SK-N-SH (cell line): ENCODE results near the gene STX5. TPM values are rescaled to one million over a fixed set of nuclear protein-coding genes. Genes with fewer than 3 reads are reported as not detected.

ENCODE experiments used
- CTCF ChIA-PET: fragments of 300-600, 350-600 bp; formaldehyde crosslinking; extraction: SDS; loops from one replicate; lab custom pipeline; 2021; lab: Yijun Ruan, JAX
- POLR2A ChIA-PET: fragments of 350-600 bp; sonication (Branson Sonifier 250); formaldehyde crosslinking; extraction: SDS; loops from one replicate; lab custom pipeline; 2020; ENCODE audit warnings: antibody characterized with exemption, inconsistent platforms; lab: Yijun Ruan, JAX
- DNase-seq: peaks from one replicate; pipeline ENCODE4 v3.0.0; 2012
- H2AFZ ChIP-seq: fragments of 200-600 bp; sonication (generic); 2 replicates; pipeline ENCODE4 v1.8.1; 2016; ENCODE audit warnings: antibody characterized with exemption, mild to moderate bottlenecking, low read depth
- H3F3A ChIP-seq: fragments of 200-600 bp; sonication (generic); replicated peaks from 2 replicates; pipeline ENCODE3; 2016; ENCODE audit warnings: antibody characterized with exemption, mild to moderate bottlenecking; ENCODE audit not compliant: insufficient read depth
- H3K27ac ChIP-seq, 2 experiments: fragments of 200-500 bp in 1 of 2; fragments of 200-600 bp in 1 of 2; sonication (Bioruptor generic) in 1 of 2; sonication (generic), shearing (Covaris generic) in 1 of 2; 2 replicates each; pipeline versions ENCODE4 v1.5.1 to v1.6.1; 2014 to 2016; ENCODE audit warnings: low read depth in 2 of 2, inconsistent platforms in 1 of 2, low read length in 1 of 2, mild to moderate bottlenecking in 1 of 2, mixed read lengths in 1 of 2
- H3K27me3 ChIP-seq: fragments of 200-600 bp; sonication (generic), shearing (Covaris generic); 2 replicates; pipeline ENCODE4 v1.6.1; 2016; ENCODE audit warnings: mixed run types; ENCODE audit not compliant: insufficient read depth
- H3K36me3 ChIP-seq, 2 experiments: fragments of 200-500 bp in 1 of 2; fragments of 200-600 bp in 1 of 2; sonication (Bioruptor generic) in 1 of 2; sonication (generic) in 1 of 2; replicated peaks in 1 of 2; 2 replicates each; pipeline versions ENCODE3 to v1.5.1; 2014 to 2016; ENCODE audit warnings: low read length in 1 of 2, mild to moderate bottlenecking in 1 of 2; ENCODE audit not compliant: insufficient read depth in 2 of 2, control insufficient read depth in 1 of 2
- H3K4me1 ChIP-seq, 2 experiments: fragments of 200-500 bp in 1 of 2; fragments of 200-600 bp in 1 of 2; sonication (Bioruptor generic) in 1 of 2; sonication (generic), shearing (Covaris generic) in 1 of 2; 2 replicates each; pipeline versions ENCODE4 v1.5.1 to v1.6.1; 2014 to 2016; ENCODE audit warnings: low read depth in 1 of 2, low read length in 1 of 2, mixed run types in 1 of 2; ENCODE audit not compliant: insufficient read depth in 2 of 2, control insufficient read depth in 1 of 2
- H3K4me2 ChIP-seq: fragments of 200-600 bp; sonication (generic), shearing (Covaris generic); 2 replicates; pipeline ENCODE4 v1.6.1; 2017; ENCODE audit warnings: mixed run types
- H3K4me3 ChIP-seq, 2 experiments: fragments of 200-500 bp in 1 of 2; fragments of 200-600 bp in 1 of 2; sonication (Bioruptor generic) in 1 of 2; sonication (generic), shearing (Covaris generic) in 1 of 2; 2 replicates each; pipeline versions ENCODE4 v1.5.1 to v1.8.1; 2014 to 2016; ENCODE audit warnings: low read depth in 2 of 2, inconsistent platforms in 1 of 2, low read length in 1 of 2, mild to moderate bottlenecking in 1 of 2, mixed read lengths in 1 of 2, moderate library complexity in 1 of 2
- H3K79me2 ChIP-seq: fragments of 200-600 bp; sonication (generic); 2 replicates; pipeline ENCODE4 v1.8.1; 2017; ENCODE audit warnings: mild to moderate bottlenecking; ENCODE audit not compliant: insufficient read depth
- H3K9ac ChIP-seq: fragments of 200-600 bp; sonication (generic); 2 replicates; pipeline ENCODE4 v1.6.1; 2017; ENCODE audit warnings: mixed run types
- H3K9me2 ChIP-seq: fragments of 200-600 bp; sonication (generic); 2 replicates; pipeline ENCODE4 v1.6.1; 2017; ENCODE audit warnings: mixed run types
- H3K9me3 ChIP-seq: fragments of 200-600 bp; sonication (generic); 2 replicates; pipeline ENCODE4 v1.6.1; 2017; ENCODE audit warnings: mixed run types, mild to moderate bottlenecking, moderate library complexity
- H4K20me1 ChIP-seq: fragments of 200-600 bp; sonication (generic); 2 replicates; pipeline ENCODE4 v1.6.1; 2017; ENCODE audit warnings: mild to moderate bottlenecking, mixed run types; ENCODE audit not compliant: insufficient read depth
- CHD2 ChIP-seq: fragments of 150-350 bp; IDR thresholded peaks from 2 replicates; pipeline ENCODE4 v1.6.1; 2018; ENCODE audit warnings: low read length; ENCODE audit not compliant: partially characterized antibody
- CTCF ChIP-seq: fragments of 200-600 bp; sonication (generic); IDR thresholded peaks from 2 replicates; pipeline ENCODE4 v1.6.1; 2017; ENCODE audit warnings: antibody characterized with exemption, mild to moderate bottlenecking, moderate library complexity
- ELF1 ChIP-seq: IDR thresholded peaks from 2 replicates; pipeline ENCODE4 v1.4.0; 2012
- EP300 ChIP-seq, 2 experiments: IDR thresholded peaks; 2 replicates each; pipeline versions ENCODE4 v1.4.0 to v1.6.1; 2012; ENCODE audit warnings: borderline replicate concordance in 1 of 2, low read depth in 1 of 2, low read length in 1 of 2
- FOXM1 ChIP-seq: IDR thresholded peaks from 2 replicates; pipeline ENCODE4 v1.4.0; 2012; ENCODE audit warnings: low read depth, mild to moderate bottlenecking
- MEF2A ChIP-seq: IDR thresholded peaks from 2 replicates; pipeline ENCODE4 v1.4.0; 2012; ENCODE audit warnings: low read depth, borderline replicate concordance
- MXI1 ChIP-seq: IDR thresholded peaks from 2 replicates; pipeline ENCODE4 v1.6.1; 2012; ENCODE audit warnings: mild to moderate bottlenecking, low read depth, low read length, improper control_type of control experiment
- NFIC ChIP-seq: IDR thresholded peaks from 2 replicates; pipeline ENCODE4 v1.4.0; 2012; ENCODE audit warnings: borderline replicate concordance
- RAD21 ChIP-seq: IDR thresholded peaks from 2 replicates; pipeline ENCODE4 v1.6.1; 2012; ENCODE audit warnings: mild to moderate bottlenecking, low read length
- RFX5 ChIP-seq: IDR thresholded peaks from 2 replicates; pipeline ENCODE4 v1.6.1; 2012; ENCODE audit warnings: mild to moderate bottlenecking, improper control_type of control experiment, low read length
- RXRA ChIP-seq: IDR thresholded peaks from 2 replicates; pipeline ENCODE4 v1.4.0; 2012; ENCODE audit warnings: low read depth, mild to moderate bottlenecking, borderline replicate concordance
- SIN3A ChIP-seq: IDR thresholded peaks from 2 replicates; pipeline ENCODE4 v1.6.1; 2012; ENCODE audit warnings: low read depth, mild to moderate bottlenecking, low read length, moderate library complexity, borderline replicate concordance
- SMC3 ChIP-seq: IDR thresholded peaks from 2 replicates; pipeline ENCODE4 v1.6.1; 2012; ENCODE audit warnings: low read depth, low read length, improper control_type of control experiment
- TCF12 ChIP-seq: IDR thresholded peaks from 2 replicates; pipeline ENCODE4 v1.4.0; 2012
- TEAD4 ChIP-seq: IDR thresholded peaks from 2 replicates; pipeline ENCODE4 v1.4.0; 2012; ENCODE audit warnings: mild to moderate bottlenecking, borderline replicate concordance; ENCODE audit not compliant: insufficient read depth
- USF1 ChIP-seq: IDR thresholded peaks from 2 replicates; pipeline ENCODE4 v1.4.0; 2012; ENCODE audit warnings: low read depth, borderline replicate concordance
- WGBS: methylation state at CpG from one replicate; pipeline ENCODE4 v1.1.6; 2017; ENCODE audit warnings: low lambda C conversion rate; 5-methylcytosine and 5-hydroxymethylcytosine counted together
- polyA plus RNA-seq, 3 experiments: library from polyadenylated mRNA; depleted of rRNA; stranded (reverse); fragments of >200 nt; gene quantifications; 2 replicates each; pipeline ENCODE4 v1.2.3, GENCODE V29; 2012
- TF ChIP-seq, protein P1 (sequence below): IDR thresholded peaks from 2 replicates; pipeline ENCODE4 v1.6.1; 2012; ENCODE audit warnings: mild to moderate bottlenecking, low read depth, low read length, moderate library complexity
- TF ChIP-seq, protein P2 (sequence below): IDR thresholded peaks from 2 replicates; pipeline ENCODE4 v1.4.0; 2012; ENCODE audit warnings: low read depth

Gene STX5
- polyA plus RNA-seq, 1 of the 3 experiments (the other 2 are of a cell fraction), result 24.2 TPM

DNA sequence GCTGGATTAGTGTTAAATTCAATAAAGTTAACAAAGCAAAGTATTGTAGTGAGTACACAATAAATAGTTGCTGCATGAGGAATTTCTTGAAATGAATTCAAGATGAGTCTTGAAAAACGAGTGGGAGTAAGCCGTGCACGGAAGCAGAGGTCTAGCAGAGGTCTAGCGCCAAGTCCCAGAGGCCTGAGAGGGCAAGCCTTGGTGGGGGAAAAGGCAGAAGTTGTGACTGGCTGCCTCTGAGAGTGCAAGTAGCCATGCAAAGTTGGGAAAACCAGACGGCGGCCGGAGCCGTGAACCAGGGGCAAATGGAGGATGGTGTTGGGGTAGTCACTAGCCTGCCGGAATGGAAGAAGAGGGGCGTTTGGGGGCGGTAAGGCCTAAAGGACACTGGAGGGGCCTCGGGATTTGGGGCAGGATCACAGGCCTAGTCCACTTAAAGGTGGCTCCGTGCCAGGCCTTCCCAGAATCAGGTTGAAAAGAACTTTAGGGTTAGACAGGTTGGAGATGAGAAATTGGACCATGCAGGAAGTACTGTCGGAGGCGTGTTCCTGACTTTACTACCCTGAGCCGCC, 48.5 kb upstream of the STX5 start:
- H3K9me3 ChIP-seq, result no peaks in the 10 kb centered on the region

More for the DNA sequence above, 48.5 kb upstream of the STX5 start:
- Histone ChIP-seq H3K4me2 (peak overlapping the region; percentile 94), H3K27me3 (no peaks in the 10 kb centered on the region), H3K4me1 (peaks cover 32 to 37% of the 10 kb centered on the region in 2 experiments), H3K4me3 (peak overlapping the region; percentile 82 to 91), H3K27ac (peak overlapping the region; percentile 94 to 98), H3K79me2 (peaks cover 57% of the 10 kb centered on the region), H4K20me1 (peaks cover 27% of the 10 kb centered on the region), H3F3A (peaks cover 30% of the 10 kb centered on the region), H3K9me2 (no peaks in the 10 kb centered on the region), H3K36me3 (peaks cover 28 to 39% of the 10 kb centered on the region in 2 experiments), H2AFZ (peak overlapping the region; percentile 57; the same call in 1 of the 2 replicates), H3K9ac (peak overlapping the region; percentile 99)
- DNase-seq, result no peak
- CTCF ChIA-PET, result interaction anchor here (0.7 to 9.5 kb wide), 17 partner anchors 9 to 232 kb away, joined by 3 to 76 read pairs (median 4); partner anchors contain the start of genes TAF6L and TMEM179B
- POLR2A ChIA-PET, result interaction anchor here (1.0 to 3.3 kb wide), 4 partner anchors 24 to 153 kb away, joined by 3 to 34 read pairs (median 18); partner anchors contain the start of gene HNRNPUL2
- TF ChIP-seq ELF1 (0 out of 2 replicates have a peak, but pooled peaks have one; percentile 39), MXI1 (no peak), SMC3 (no peak), NFIC (peak; percentile 16; the same call in 1 of the 2 replicates), RAD21 (no peak), TCF12 (no peak), EP300 (IDR thresholded peaks at IDR 0.05; ENCODE audit: borderline replicate concordance in 1 of 2, low read depth in 1 of 2, low read length in 1 of 2) (no peak), RXRA (no peak), SIN3A (no peak), FOXM1 (no peak), MEF2A (no peak), TEAD4 (no peak), RFX5 (no peak), CTCF (no peak), USF1 (no peak), CHD2 (no peak)
- TF ChIP-seq, protein P1, sequence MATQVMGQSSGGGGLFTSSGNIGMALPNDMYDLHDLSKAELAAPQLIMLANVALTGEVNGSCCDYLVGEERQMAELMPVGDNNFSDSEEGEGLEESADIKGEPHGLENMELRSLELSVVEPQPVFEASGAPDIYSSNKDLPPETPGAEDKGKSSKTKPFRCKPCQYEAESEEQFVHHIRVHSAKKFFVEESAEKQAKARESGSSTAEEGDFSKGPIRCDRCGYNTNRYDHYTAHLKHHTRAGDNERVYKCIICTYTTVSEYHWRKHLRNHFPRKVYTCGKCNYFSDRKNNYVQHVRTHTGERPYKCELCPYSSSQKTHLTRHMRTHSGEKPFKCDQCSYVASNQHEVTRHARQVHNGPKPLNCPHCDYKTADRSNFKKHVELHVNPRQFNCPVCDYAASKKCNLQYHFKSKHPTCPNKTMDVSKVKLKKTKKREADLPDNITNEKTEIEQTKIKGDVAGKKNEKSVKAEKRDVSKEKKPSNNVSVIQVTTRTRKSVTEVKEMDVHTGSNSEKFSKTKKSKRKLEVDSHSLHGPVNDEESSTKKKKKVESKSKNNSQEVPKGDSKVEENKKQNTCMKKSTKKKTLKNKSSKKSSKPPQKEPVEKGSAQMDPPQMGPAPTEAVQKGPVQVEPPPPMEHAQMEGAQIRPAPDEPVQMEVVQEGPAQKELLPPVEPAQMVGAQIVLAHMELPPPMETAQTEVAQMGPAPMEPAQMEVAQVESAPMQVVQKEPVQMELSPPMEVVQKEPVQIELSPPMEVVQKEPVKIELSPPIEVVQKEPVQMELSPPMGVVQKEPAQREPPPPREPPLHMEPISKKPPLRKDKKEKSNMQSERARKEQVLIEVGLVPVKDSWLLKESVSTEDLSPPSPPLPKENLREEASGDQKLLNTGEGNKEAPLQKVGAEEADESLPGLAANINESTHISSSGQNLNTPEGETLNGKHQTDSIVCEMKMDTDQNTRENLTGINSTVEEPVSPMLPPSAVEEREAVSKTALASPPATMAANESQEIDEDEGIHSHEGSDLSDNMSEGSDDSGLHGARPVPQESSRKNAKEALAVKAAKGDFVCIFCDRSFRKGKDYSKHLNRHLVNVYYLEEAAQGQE, result no peak
- TF ChIP-seq, protein P2, sequence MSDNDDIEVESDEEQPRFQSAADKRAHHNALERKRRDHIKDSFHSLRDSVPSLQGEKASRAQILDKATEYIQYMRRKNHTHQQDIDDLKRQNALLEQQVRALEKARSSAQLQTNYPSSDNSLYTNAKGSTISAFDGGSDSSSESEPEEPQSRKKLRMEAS, result 0 out of 2 replicates have a peak, but pooled peaks have one; percentile 11
- WGBS, result 2% methylated on average over 14 of the region's 16 CpGs
